Stimulated activated CD8-positive, alpha-beta memory T cell treated with anti-CD3 and anti-CD28 coated beads, Interleukin-15, amount 100 ng/mL, for 48 hours (primary cell): ENCODE results near the gene HAL.

Experiments used
- DNase-seq, 2 donors: peaks; one replicate each; pipeline ENCODE4 v3.0.0-alpha.2; 2020; ENCODE audit warnings: low read depth in 2 of 2

HAL gene, protein sequence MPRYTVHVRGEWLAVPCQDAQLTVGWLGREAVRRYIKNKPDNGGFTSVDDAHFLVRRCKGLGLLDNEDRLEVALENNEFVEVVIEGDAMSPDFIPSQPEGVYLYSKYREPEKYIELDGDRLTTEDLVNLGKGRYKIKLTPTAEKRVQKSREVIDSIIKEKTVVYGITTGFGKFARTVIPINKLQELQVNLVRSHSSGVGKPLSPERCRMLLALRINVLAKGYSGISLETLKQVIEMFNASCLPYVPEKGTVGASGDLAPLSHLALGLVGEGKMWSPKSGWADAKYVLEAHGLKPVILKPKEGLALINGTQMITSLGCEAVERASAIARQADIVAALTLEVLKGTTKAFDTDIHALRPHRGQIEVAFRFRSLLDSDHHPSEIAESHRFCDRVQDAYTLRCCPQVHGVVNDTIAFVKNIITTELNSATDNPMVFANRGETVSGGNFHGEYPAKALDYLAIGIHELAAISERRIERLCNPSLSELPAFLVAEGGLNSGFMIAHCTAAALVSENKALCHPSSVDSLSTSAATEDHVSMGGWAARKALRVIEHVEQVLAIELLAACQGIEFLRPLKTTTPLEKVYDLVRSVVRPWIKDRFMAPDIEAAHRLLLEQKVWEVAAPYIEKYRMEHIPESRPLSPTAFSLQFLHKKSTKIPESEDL

DNA sequence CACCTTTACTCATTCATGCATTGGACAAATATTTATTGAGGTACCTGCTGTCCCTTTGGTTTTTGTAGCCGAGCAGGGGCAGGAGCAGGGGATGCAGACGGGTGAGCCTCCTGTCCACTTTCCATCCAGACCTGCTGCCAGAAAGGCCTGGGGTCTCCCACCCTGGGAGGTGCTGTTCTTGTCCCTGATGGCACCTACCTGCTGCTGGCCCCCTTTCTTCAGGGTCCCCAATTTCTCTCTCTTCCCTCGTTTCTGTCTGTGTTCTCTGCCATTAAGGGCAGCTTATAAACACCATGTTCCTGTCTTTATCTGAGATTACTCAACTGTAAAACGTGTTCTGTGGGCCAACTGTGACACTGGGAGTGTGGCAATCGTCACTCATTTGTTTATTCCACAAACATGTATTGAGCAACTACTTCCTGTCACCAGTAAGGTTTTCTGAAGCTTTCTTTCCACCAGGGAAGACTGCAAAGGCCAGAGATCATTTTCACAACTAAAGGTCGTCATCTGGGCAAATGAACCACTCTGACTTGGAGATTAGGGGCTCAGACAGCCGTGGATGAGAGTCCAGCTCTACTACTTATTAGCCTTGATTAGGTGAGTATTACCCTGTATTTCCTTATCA is at the start of gene HAL:
HAL (minus strand) TSS at position 311 of the 625 bp plus-strand sequence. CDS start 434 bp downstream, outside the sequence.
- DNase-seq = no peak

DNA sequence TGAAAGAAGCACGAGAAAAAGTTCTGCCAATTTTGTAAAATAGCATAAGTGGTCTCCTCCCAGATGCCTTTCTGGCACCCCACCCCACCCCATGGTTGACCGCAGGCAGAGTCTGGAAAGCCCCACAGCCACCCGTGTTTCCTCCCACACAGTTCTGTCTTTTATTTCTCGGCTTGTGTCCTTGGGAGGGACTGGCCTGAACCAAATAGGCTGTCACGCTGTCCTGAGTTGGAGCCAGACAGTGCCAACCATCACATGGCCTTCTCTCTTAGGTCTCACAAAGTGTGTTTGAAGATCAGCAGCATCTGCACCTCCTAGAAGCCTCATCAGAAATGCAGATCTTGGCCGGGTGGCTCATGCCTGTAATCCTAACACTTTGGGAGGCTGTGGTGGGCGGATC is 49.4 kb upstream of the HAL start:
- DNase-seq = no peak

DNA sequence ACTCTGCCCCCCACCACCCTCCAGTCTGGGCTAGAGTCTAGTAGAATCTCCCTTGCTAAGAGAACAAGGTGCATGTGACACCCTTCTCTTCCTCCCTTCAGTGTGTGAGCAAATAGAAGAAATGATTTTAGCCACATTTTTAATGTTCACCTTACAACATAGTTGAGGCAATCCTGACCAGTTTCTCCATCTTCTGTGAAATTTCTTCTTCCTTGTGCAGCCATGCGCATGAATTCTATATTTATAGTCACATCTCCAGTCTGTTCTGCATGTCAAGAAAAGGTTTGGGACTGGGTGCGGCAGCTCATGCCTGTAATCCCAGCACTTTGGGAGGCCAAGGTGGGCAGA is 48.8 kb upstream of the HAL start:
- DNase-seq = no peak

DNA sequence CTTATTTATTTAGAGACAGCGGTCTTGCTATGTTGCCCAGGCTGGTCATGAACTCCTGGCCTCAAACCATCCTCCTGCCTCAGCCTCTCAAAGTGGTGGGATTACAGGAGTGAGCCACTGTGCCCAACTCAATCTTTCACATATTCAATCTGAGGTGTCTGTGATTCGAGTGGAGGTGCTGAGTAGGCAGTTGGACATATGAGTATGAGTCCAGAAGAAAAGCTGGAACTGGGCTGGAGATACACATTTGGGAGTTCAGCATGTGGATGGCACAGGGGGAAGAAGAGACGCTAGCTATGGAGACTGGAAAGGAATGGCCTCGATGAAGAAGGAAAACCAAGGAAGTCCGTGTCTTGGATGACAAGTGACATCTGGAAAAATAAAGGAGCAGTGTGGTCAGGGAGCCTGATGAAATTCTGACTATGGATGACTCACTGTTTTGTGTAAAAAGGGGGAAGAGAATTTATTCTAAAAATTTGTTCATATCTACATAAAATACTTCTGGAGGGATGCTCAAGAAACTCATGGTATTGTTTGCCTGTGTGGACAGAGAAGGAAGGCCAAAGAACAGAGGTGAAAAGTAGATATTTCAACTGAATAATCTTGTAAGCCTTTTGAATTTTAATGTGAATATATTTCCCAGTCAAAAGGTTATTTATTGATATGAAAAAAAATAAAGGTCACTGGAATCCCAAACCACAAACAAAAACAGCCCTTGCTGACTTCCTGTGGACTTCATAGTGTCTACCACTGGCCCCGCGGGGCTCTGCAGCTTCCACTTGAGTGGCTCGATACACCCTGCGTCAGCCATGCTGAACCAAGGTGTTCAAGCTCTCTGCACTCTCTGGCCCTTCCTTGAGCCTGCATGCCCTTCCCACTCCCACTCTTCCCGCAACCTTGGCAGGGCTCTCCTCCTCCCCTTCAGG is 48.1 kb upstream of the HAL start:
- DNase-seq = no peak

DNA sequence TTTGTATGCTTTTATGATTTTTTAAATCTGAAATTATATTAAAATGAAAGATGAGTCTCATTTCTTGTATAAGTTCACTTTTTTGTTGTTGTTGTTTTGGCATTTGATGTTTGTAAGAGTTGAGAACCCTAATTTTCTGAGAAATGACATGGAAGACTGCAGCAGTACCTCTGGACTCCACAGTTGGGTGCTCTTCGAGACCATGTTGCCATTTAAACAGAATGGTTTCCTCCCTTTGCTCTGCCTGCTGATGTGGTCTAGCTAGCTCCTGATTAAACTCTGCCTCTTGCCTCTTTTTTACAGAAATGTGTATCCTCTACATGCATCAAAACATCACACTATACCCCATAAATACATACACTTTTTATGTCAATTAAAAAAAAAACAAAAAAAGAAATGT is 45.0 kb upstream of the HAL start:
- no peak for DNase-seq

DNA sequence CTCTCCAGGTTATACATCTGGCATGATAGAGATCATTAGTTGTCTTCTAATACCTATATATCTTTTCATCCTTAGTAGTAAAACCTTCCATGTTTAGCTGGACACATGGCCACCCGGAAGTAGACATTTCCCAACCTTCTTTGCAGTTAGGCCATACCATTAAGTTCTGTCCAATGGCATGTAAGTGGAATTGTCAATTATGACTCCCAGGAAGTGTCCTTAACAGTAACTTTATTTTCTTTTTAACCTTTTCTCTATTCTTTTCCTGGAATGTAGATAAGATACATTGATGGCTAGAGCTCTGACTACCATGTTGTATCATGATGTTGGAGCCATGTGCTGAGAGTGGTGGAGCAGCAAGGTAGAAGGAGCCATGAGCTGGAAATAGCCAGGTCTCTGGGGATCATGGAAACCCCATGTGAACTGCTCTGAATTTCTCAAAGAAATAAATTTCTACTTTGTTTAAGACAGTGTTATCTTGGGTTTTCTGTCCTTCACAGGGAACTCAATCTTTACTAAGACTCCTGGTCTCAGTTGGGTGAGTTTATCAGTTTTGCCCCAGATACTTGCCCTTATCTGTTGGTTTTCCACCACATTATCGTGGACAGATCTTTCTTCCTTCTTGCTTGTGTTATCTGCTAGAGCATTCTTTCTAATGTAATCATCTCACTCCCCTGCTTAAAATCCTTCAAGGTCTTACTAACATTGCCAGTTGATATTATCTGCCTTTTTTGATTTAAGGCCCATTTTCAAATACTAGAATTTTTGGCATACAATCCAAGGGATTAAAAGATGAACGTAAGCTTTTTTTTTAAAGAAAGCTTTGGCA is 44.4 kb upstream of the HAL start:
- no peak for DNase-seq

DNA sequence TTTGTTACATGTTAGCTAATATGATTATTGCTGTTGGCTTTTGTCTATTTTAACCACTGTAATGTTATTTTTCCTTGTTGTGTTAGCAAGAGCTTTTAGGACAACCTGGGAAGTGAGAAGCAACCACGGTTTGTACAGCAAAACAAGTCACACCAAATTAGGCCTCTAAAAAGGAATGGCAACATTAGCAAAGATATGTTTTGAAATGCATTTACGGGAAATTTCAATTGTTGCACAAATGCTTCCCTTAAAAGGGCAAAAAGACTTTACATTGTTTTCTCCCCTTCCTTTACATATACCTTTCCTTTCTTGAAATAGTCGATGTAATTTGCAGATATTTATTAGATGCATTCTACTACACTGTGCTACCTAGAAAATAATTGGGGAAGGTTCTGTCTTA is 43.4 kb upstream of the HAL start:
- no peak for DNase-seq

DNA sequence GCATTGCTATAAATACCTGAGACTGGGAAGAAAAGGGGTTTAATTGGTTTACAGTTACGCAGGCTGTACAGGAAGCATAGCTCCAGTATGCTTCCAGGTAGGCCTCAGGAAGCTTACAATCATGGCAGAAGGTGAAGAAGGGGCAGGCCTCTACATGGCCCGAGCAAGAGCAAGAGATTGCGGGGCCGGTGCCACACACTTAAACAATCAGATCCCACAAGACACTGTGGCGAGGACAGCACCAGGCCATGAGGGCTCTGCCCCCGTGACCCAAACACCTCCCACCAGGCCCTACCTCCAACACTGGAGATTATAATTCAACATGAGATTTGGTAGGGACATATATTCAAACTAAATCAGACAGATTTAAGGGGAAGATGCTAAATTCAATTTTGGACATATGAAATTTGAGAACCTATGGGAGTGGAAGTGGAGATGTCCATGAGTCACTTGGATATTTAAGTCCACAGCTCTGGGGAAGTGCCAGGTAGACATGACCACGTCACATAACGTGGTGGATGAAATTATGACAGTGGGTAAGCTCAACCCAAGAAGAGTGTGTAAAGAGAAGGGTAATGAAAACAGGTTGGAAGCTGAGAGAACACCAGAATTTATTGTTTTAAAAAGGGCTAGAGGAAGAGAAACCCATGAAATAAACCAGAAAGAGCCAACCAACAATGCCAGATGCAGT is 40.8 kb upstream of the HAL start:
- no peak for DNase-seq

DNA sequence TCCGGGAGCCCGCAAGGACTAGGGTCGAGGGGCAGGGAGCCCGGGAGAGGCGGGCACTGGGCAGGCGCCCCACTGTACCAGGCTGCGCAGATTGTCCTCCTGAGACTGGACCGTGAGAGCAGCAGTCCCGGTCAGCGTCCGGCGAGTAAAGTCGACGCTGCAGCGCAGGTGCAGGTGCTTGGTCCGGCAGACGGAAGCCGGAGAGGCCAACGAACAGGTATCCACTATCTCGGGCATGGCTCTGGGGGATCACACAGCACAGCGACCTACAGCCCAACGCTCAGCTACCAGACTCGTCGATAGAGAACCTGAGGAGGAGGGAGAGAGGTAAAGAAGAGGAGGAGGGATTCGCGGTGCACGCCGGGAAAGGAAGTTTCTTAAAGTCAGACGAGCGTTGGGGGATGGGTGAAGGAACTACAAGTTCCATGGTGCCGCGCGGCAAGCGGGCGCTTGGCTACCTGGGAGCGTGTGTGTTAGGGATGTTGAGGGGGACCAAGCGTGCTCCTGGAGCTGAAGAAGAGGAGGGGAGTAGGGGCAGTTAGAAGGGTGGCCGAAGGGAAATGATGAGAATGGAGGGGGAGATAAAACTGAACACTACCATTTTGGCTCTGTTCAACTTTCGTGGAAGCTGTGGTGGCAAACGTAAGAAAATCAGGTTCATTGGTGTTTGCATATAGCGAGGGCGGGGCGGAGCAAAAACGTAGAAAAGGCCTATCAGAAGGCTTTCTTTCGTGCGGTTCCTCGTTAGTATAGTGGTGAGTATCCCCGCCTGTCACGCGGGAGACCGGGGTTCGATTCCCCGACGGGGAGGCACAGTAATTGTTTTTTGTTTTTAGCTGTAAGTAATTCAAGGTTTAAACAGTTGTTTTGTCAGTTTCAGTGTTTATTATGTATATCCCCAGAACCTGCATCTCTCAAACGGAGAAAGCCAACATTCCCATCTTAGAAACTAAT is 39.4 kb upstream of the HAL start, which contains the start of gene LTA4H:
LTA4H (minus strand) TSS at position 305 of the 954 bp plus-strand sequence; CDS start at position 237, 68 bp downstream.
- DNase-seq = peak; percentile 91

DNA sequence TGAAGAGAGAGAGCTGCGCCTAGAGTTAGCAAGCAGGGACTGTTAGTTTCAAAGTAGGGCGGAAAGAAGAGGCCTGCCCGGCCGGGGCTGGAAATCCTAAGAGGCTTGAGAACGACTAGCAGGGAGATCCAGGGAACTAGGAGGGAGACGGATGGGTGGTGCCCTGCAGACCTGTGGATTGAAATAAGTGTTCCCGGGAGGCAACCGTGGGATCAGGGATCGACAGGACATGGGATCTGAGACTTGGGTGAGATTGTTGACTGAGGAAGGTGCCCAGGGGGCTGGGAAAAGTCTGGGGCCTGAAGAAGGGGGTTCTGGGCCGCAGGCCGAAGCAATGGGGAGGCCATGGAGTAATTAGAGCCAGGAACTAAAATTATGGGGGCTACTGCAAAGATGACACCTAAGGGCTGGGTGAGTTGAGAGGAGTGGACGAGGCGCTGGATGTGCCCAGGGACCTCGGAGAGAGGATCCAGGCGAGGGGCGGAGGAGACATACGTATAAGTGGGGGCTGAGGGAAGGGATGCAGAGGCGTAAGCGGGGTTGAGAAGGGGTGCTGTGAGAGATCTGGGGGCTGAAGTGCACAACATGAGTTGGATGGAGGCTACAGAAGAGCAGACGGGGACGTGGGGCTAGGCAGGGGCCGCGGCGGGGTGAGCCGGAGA is 38.6 kb upstream of the HAL start:
- no peak for DNase-seq

DNA sequence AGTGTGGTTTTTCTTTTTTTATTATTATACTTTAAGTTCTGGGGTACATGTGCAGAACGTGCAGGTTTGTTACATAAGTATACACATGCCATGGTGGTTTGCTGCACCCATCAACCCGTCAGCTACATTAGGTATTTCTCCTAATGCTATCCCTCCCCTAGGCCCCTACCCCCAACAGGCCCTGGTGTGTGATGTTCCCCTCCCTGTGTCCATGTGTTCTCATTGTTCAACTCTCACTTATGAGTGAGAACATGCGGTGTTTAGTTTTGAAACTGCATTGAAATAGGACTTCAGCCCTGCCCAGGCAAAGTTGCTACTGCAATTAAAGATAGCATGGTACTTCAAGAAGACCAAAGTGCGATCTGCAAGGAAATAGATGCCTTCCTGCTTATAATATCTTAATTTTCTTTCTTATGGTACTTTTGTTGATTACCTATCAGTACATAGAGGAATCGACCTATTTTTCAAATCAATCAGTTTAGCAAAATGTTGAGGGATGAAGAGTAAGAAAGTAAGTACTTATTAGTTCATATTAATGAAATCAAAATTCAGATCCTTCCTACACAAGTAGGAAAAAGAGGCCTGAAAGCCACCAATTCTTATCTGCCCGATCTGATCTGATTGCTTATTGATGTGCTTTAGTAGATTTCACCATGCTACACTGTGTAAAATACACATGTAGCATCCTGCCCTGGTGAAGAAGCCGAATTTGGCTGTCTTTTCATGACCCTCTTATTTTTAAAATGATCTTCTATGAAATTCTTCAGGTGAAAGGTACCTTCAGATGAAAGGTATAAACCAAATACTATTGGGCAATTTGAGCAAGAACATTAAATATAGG is 37.6 kb upstream of the HAL start:
- DNase-seq = no peak

DNA sequence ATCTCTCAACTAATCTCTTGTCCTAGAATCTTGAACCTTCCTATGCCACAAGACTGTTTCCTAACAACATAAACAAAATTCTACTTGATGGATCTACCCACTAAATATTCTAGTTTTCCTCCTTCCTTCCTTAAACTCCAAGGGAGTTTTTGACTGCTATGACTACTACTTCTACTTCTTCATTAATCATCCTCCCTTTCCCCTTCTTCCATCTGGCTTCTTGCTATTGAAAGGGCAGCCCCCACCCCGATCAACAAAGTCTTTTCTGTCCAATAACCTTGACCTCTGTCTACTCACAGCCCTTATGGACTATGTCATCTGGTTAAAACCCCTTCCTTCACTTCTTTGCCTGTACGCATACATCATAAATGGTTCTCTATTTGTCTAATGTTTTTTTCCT is 33.7 kb upstream of the HAL start:
- no peak for DNase-seq

DNA sequence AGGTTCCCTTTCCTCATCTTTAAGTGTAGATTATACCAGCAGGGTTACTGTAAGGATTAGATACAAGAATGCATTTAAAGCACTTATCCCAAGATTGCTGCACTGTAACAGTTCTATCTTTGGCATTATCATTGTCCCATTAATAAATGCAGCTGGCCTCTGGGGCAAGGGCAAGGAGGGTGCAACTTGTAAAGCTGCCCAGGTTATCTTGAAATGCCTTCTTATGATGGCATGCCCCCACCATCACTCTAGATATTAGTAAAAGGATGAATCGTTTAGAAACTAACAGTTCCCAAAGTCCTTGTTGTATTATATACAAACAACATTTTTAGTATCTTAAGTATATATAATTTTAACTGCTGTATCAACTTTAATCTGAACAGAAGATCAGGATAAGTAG is 32.4 kb upstream of the HAL start:
- DNase-seq = no peak

DNA sequence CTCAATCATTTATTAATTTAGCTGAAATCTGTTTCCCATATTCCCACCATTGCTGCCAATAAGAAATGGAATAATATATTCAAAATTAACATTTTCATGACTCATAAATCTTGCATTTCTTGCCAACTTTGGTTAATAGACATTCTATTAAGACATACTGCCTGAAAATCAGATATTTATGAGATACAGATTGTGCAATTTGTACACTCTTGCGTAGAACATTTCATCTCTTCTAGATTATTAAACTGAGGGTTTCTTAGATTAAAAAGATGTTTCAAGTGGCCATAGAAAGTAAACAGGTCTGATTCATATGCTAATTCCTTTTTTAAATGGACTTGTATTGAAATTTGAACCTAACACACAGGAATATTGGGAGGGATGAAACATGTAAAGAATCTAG is 30.2 kb upstream of the HAL start:
- DNase-seq = no peak

DNA sequence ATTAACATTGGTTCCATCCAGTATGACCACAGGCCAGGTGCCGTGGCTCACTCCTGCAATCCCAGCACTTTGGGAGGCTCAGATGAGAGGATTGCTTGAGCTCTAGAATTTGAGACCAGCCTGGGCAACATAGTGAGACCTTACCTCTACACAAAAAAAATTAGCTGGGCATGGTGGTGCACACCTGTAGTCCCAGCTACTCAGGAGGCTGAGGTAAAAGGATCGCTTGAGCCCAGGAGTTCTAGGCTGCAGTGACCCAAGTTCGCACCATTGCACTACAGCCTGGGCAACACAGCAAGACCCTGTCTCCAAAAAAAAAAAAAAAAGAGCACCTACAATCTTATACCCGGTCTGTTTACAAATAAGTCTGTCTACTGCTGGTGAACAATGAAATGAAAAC is 29.4 kb upstream of the HAL start:
- DNase-seq = no peak

DNA sequence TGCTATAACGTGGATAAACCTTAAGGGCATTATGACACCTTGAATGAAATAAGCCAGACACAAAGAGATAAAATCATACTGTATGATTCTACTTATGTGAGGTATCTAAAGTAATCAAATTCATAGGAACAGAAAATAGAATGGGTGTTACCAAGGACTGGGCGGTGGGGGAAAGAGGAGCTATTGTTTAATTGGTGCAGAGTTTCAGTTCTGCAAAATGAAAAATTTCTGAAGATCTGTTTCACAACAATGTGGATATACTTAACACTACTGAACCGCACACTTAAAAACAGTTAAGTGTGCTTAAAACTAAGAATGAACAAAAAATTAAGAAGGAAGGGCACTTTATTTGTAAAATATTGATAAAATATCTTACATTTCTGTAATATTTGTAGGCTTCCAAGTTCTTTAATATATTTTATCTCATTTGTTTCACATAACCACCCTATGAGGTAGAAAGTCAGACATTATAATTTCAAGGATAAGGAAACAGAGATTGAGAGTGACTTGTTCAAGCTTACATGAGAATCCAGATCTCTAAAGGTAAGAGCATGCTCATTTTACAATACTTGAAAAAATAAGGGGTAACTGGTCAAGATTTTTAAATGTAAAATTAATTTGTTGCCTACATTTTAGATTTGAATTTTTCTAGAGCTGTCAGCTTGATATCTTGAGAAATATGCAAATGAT is 24.3 kb upstream of the HAL start:
- DNase-seq = no peak

DNA sequence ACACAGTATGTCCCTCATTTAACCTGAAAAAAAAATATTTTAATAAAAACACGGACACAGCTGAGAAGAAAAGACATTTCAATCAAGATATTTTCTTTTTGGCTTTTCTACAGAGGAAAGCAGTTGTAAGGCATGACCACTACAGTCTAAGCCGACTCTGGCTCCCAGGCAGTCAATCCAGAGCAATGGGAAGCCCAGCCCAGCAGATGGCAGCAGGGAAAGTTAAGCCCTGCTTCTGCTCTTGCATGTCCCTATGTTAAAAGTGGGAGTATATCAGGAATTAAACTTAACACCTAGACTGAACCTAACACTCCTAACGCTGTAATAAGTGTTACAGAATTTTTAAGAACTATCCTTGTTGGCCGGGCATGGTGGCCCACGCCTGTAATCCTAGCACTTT is 19.5 kb upstream of the HAL start:
- DNase-seq = no peak
